Keratinocyte (primary cell): Measurements from ENCODE around the gene CLDN14. TPM values are rescaled to one million over a fixed set of nuclear protein-coding genes. Genes with fewer than 3 reads are reported as not detected.

Experiments
- DNase-seq: peaks from one replicate; pipeline ENCODE4 v3.0.0-alpha.2; 2011; ENCODE audit warnings: low read depth, missing footprints, low spot score
- FAIRE-seq: peaks from 2 replicates; lab custom pipeline; 2011; peaks lifted over from hg19 to GRCh38; lab: Jason Lieb, UNC
- H2AFZ ChIP-seq: 2 replicates; pipeline ENCODE4 v1.6.0; 2012; ENCODE audit warnings: low read length, control low read depth, inconsistent platforms; ENCODE audit not compliant: control insufficient read depth
- H3K27ac ChIP-seq: 2 replicates; pipeline ENCODE4 v1.5.1; 2011; ENCODE audit warnings: low read length; ENCODE audit not compliant: control insufficient read depth, insufficient read depth
- H3K27me3 ChIP-seq: 3 replicates; pipeline ENCODE4 v1.6.0; 2011; ENCODE audit warnings: low read length; ENCODE audit not compliant: control insufficient read depth, insufficient read depth; ENCODE audit errors: extremely low read depth
- H3K36me3 ChIP-seq, 2 experiments: 2 replicates in 1 of 2; 3 replicates in 1 of 2; pipeline ENCODE4 v1.5.1; 2011; ENCODE audit warnings: low read length in 2 of 2, mild to moderate bottlenecking in 1 of 2; ENCODE audit not compliant: control insufficient read depth in 2 of 2, insufficient read depth in 2 of 2; ENCODE audit errors: extremely low read depth in 1 of 2
- H3K4me1 ChIP-seq: 3 replicates; pipeline ENCODE4 v1.5.1; 2011; ENCODE audit warnings: low read length; ENCODE audit not compliant: control insufficient read depth, insufficient read depth; ENCODE audit errors: extremely low read depth
- H3K4me2 ChIP-seq: 3 replicates; pipeline ENCODE4 v1.6.0; 2011; ENCODE audit warnings: low read depth, low read length; ENCODE audit not compliant: control insufficient read depth, insufficient read depth; ENCODE audit errors: extremely low read depth
- H3K4me3 ChIP-seq, 3 experiments: fragments of 200-600 bp in 1 of 3; sonication (generic) in 1 of 3; 2 replicates in 2 of 3; 3 replicates in 1 of 3; pipeline ENCODE4 v1.5.1; 2011 to 2016; ENCODE audit warnings: low read length in 3 of 3, mild to moderate bottlenecking in 3 of 3, control low read depth in 2 of 3, inconsistent platforms in 1 of 3, low read depth in 1 of 3, mixed read lengths in 1 of 3, mixed run types in 1 of 3, moderate library complexity in 1 of 3; ENCODE audit not compliant: control insufficient read depth in 2 of 3, insufficient read depth in 2 of 3; ENCODE audit errors: extremely low read depth in 1 of 3
- H3K79me2 ChIP-seq: 2 replicates; pipeline ENCODE4 v1.6.0; 2012; ENCODE audit warnings: low read length; ENCODE audit not compliant: control insufficient read depth, insufficient read depth
- H3K9ac ChIP-seq: 3 replicates; pipeline ENCODE4 v1.6.0; 2011; ENCODE audit warnings: low read length; ENCODE audit not compliant: control insufficient read depth, insufficient read depth; ENCODE audit errors: extremely low read depth
- H3K9me1 ChIP-seq: 3 replicates; pipeline ENCODE4 v1.6.0; 2011; ENCODE audit warnings: low read length; ENCODE audit not compliant: control insufficient read depth, insufficient read depth; ENCODE audit errors: extremely low read depth
- H3K9me3 ChIP-seq: 2 replicates; pipeline ENCODE4 v1.5.1; 2012; ENCODE audit warnings: low read depth, low read length; ENCODE audit not compliant: control insufficient read depth
- H4K20me1 ChIP-seq: 3 replicates; pipeline ENCODE4 v1.6.0; 2011; ENCODE audit warnings: low read length; ENCODE audit not compliant: control insufficient read depth, insufficient read depth; ENCODE audit errors: extremely low read depth
- CTCF ChIP-seq, 3 experiments: IDR thresholded peaks in 1 of 3; conservative IDR thresholded peaks in 1 of 3; optimal IDR thresholded peaks in 1 of 3; 2 replicates in 2 of 3; 3 replicates in 1 of 3; pipeline versions ENCODE3 to v1.5.1; 2011; ENCODE audit warnings: low read length in 3 of 3, mild to moderate bottlenecking in 3 of 3, moderate library complexity in 2 of 3, control low read depth in 1 of 3, inconsistent platforms in 1 of 3; ENCODE audit not compliant: insufficient read depth in 2 of 3; ENCODE audit errors: extremely low read depth in 1 of 3
- EZH2 ChIP-seq: IDR thresholded peaks from one replicate; pipeline ENCODE4 v1.6.1; 2012; ENCODE audit warnings: inconsistent platforms, mild to moderate bottlenecking, low read length, moderate library complexity
- dilution Hi-C: fragments of 300-500 bp; cut with MboI; formaldehyde crosslinking; loops from one replicate; pipeline ENCODE4 v1.7.0; 2020; ENCODE audit warnings: low sequenced_read_pairs; ENCODE audit not compliant: extremely low pct_ligation_motif_present
- polyA plus RNA-seq, 5 experiments: library from polyadenylated mRNA; depleted of rRNA in 3 of 5; stranded (reverse) in 3 of 5; stranded (forward) in 1 of 5; unstranded in 1 of 5; fragments of >200 nt; gene quantifications; 1 replicate in 1 of 5; 2 replicates in 3 of 5; 3 replicates in 1 of 5; pipeline versions ENCODE4 v1.2.1 to v1.2.3, GENCODE V29; 2011 to 2012; ENCODE audit warnings: missing spikeins in 2 of 5, low read depth in 1 of 5, low replicate concordance in 1 of 5

Gene CLDN14
- polyA plus RNA-seq, 1 donor (not counting 4 experiments of a cell fraction or from before 2014, with no cell fraction given) = not detected

- no peaks in the 10 kb centered on the region for H4K20me1 ChIP-seq
- dilution Hi-C loops = no loop called here
- no peak overlapping the region for H3K27ac ChIP-seq
- TF ChIP-seq CTCF (optimal IDR thresholded peaks at IDR 0.05 in 1 of 3, IDR thresholded peaks at IDR 0.05 in 1 of 3, conservative IDR thresholded peaks at IDR 0.05 in 1 of 3; ENCODE audit: extremely low read depth in 1 of 3, insufficient read depth in 2 of 3, low read length in 3 of 3) (no peak), EZH2 (no peak)
- FAIRE-seq = no peak
- no peak overlapping the region for H3K4me3 ChIP-seq
- no peaks in the 10 kb centered on the region for H3K4me1 ChIP-seq
- H3K27me3 ChIP-seq = no peaks in the 10 kb centered on the region
- no peak for DNase-seq
- H3K9me1 ChIP-seq = no peaks in the 10 kb centered on the region
- no peak overlapping the region for H3K4me2 ChIP-seq
- H3K9me3 ChIP-seq = no peaks in the 10 kb centered on the region
- no peaks in the 10 kb centered on the region for H3K36me3 ChIP-seq
- no peak overlapping the region for H2AFZ ChIP-seq
- H3K79me2 ChIP-seq = no peaks in the 10 kb centered on the region
- no peak overlapping the region for H3K9ac ChIP-seq
Observed at GRCh38 chr21:36450511-36450910, 29.4 kb downstream of the CLDN14 start.

GRCh38 chr21:36446301-36446700 is 33.6 kb downstream of the CLDN14 start:
- Histone ChIP-seq H3K9ac (no peak overlapping the region), H2AFZ (no peak overlapping the region), H3K36me3 (no peaks in the 10 kb centered on the region), H3K4me1 (no peaks in the 10 kb centered on the region), H3K9me1 (no peaks in the 10 kb centered on the region), H3K9me3 (no peaks in the 10 kb centered on the region), H3K79me2 (no peaks in the 10 kb centered on the region), H3K27me3 (no peaks in the 10 kb centered on the region), H3K4me3 (no peak overlapping the region), H3K27ac (no peak overlapping the region), H3K4me2 (no peak overlapping the region), H4K20me1 (no peaks in the 10 kb centered on the region)
- DNase-seq (no peak), FAIRE-seq (no peak)
- no peak for TF ChIP-seq EZH2
- no peak for TF ChIP-seq CTCF (optimal IDR thresholded peaks at IDR 0.05 in 1 of 3, IDR thresholded peaks at IDR 0.05 in 1 of 3, conservative IDR thresholded peaks at IDR 0.05 in 1 of 3; ENCODE audit: extremely low read depth in 1 of 3, insufficient read depth in 2 of 3, low read length in 3 of 3)
- dilution Hi-C loops = no loop called here
